Fibroblast of lung (primary cell): ENCODE results near the gene ALOXE3. TPM values are rescaled to one million over a fixed set of nuclear protein-coding genes. Genes with fewer than 3 reads are reported as not detected.

Source experiments
- DNase-seq, 2 donors: peaks; one replicate each; pipeline versions ENCODE4 v3.0.0 to v3.0.0-alpha.2; 2010; ENCODE audit warnings: low read depth in 2 of 2
- H2AFZ ChIP-seq: 2 replicates; pipeline ENCODE4 v1.5.1; 2012; ENCODE audit warnings: low read length, control low read depth, inconsistent platforms
- H3K27ac ChIP-seq: 2 replicates; pipeline ENCODE4 v1.5.1; 2011; ENCODE audit warnings: low read length, control low read depth; ENCODE audit not compliant: insufficient read depth
- H3K27me3 ChIP-seq: 2 replicates; pipeline ENCODE4 v1.5.1; 2011; ENCODE audit warnings: mild to moderate bottlenecking, low read length; ENCODE audit not compliant: control insufficient read depth, insufficient read depth
- H3K36me3 ChIP-seq: 2 replicates; pipeline ENCODE4 v1.5.1; 2011; ENCODE audit warnings: low read length; ENCODE audit not compliant: control insufficient read depth, insufficient read depth
- H3K4me1 ChIP-seq: 2 replicates; pipeline ENCODE4 v1.5.1; 2011; ENCODE audit warnings: low read length; ENCODE audit not compliant: control insufficient read depth, insufficient read depth; ENCODE audit errors: extremely low read depth
- H3K4me2 ChIP-seq: 2 replicates; pipeline ENCODE4 v1.5.1; 2011; ENCODE audit warnings: low read length, control low read depth; ENCODE audit not compliant: insufficient read depth; ENCODE audit errors: extremely low read depth
- H3K4me3 ChIP-seq, 4 experiments: fragments of 200-600 bp in 1 of 4; sonication (generic) in 1 of 4; replicated peaks in 1 of 4; 2 replicates each; pipeline ENCODE4 v1.5.1; 2011 to 2016; ENCODE audit warnings: low read length in 4 of 4, low read depth in 3 of 4, mild to moderate bottlenecking in 3 of 4, control low read depth in 2 of 4, inconsistent platforms in 1 of 4, mixed read lengths in 1 of 4; ENCODE audit not compliant: insufficient read depth in 1 of 4; ENCODE audit errors: control extremely low read depth in 1 of 4
- H3K79me2 ChIP-seq: 2 replicates; pipeline ENCODE4 v1.5.1; 2012; ENCODE audit warnings: mild to moderate bottlenecking, low read length, inconsistent platforms; ENCODE audit not compliant: control insufficient read depth, insufficient read depth
- H3K9ac ChIP-seq: 2 replicates; pipeline ENCODE4 v1.5.1; 2011; ENCODE audit warnings: mild to moderate bottlenecking, low read length, control low read depth; ENCODE audit not compliant: insufficient read depth
- H3K9me3 ChIP-seq: 2 replicates; pipeline ENCODE4 v1.5.1; 2012; ENCODE audit warnings: low read depth, low read length; ENCODE audit not compliant: control insufficient read depth, insufficient read depth
- H4K20me1 ChIP-seq: 2 replicates; pipeline ENCODE4 v1.5.1; 2011; ENCODE audit warnings: low read length; ENCODE audit not compliant: control insufficient read depth, insufficient read depth; ENCODE audit errors: extremely low read depth
- EZH2 ChIP-seq: IDR thresholded peaks from 2 replicates; pipeline ENCODE4 v1.5.1; 2012; ENCODE audit warnings: low read length, control low read depth, mild to moderate bottlenecking; ENCODE audit errors: missing control alignments
- polyA plus RNA-seq, 2 donors: library from polyadenylated mRNA; depleted of rRNA in 1 of 2; stranded (reverse) in 1 of 2; unstranded in 1 of 2; fragments of >200 nt; gene quantifications; 2 replicates each; pipeline ENCODE4 v1.2.1, GENCODE V29; 2011 to 2012; ENCODE audit warnings: missing spikeins in 1 of 2
- total RNA-seq: library from RNA; depleted of rRNA; stranded (reverse); fragments of >200 nt; gene quantifications from 2 replicates; pipeline ENCODE4 v1.2.1, GENCODE V29; 2014
- TF ChIP-seq, protein P1 (sequence below), 2 donors: IDR thresholded peaks in 1 of 2; conservative IDR thresholded peaks in 1 of 2; 1 replicate in 1 of 2; 2 replicates in 1 of 2; pipeline ENCODE4 v1.5.1; 2011 to 2012; ENCODE audit warnings: low read length in 2 of 2, control low read depth in 1 of 2, inconsistent platforms in 1 of 2, low read depth in 1 of 2, mild to moderate bottlenecking in 1 of 2

The ALOXE3 gene
- total and polyA plus RNA-seq, 2 donors (not counting 1 experiment from before 2014, with no cell fraction given), result 0.01 TPM; not detected in 1

DNA sequence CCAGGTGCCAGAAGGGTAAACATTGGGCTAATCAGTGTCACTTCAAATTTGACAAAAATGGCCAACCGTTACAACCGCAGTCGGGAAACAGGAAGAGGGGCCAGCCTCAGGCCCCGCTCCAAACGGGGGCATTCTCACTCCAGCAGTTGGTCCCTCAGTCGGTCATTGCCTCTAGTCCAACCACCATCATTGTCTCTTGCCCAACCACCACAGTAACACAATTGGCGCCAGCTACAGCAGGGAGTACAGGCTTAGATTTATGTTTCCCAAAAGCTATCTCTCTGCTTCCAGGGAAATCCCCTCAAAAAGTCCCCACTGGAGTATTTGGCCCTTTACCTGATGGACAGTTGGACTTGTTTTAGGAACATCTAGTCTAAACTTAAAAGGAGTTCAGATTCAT lies 59.2 kb downstream of the ALOXE3 start:
- no peaks in the 10 kb centered on the region for H3K36me3 ChIP-seq
- H2AFZ ChIP-seq, result no peak overlapping the region
- no peak overlapping the region for H3K9ac ChIP-seq
- H3K27ac ChIP-seq, result no peak overlapping the region
- no peak overlapping the region for H3K4me2 ChIP-seq
- H4K20me1 ChIP-seq, result no peaks in the 10 kb centered on the region
- H3K4me3 ChIP-seq, result no peak overlapping the region
- no peaks in the 10 kb centered on the region for H3K4me1 ChIP-seq
- no peaks in the 10 kb centered on the region for H3K9me3 ChIP-seq
- H3K79me2 ChIP-seq, result no peaks in the 10 kb centered on the region
- peaks cover 50% of the 10 kb centered on the region for H3K27me3 ChIP-seq
- TF ChIP-seq EZH2, result no peak
- TF ChIP-seq, protein P1, sequence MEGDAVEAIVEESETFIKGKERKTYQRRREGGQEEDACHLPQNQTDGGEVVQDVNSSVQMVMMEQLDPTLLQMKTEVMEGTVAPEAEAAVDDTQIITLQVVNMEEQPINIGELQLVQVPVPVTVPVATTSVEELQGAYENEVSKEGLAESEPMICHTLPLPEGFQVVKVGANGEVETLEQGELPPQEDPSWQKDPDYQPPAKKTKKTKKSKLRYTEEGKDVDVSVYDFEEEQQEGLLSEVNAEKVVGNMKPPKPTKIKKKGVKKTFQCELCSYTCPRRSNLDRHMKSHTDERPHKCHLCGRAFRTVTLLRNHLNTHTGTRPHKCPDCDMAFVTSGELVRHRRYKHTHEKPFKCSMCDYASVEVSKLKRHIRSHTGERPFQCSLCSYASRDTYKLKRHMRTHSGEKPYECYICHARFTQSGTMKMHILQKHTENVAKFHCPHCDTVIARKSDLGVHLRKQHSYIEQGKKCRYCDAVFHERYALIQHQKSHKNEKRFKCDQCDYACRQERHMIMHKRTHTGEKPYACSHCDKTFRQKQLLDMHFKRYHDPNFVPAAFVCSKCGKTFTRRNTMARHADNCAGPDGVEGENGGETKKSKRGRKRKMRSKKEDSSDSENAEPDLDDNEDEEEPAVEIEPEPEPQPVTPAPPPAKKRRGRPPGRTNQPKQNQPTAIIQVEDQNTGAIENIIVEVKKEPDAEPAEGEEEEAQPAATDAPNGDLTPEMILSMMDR (conservative IDR thresholded peaks at IDR 0.05 in 1 of 2, IDR thresholded peaks at IDR 0.05 in 1 of 2; ENCODE audit: low read depth in 1 of 2, low read length in 2 of 2), result peak in 1 of 2 donors; percentile 0
- DNase-seq, result no peak

DNA sequence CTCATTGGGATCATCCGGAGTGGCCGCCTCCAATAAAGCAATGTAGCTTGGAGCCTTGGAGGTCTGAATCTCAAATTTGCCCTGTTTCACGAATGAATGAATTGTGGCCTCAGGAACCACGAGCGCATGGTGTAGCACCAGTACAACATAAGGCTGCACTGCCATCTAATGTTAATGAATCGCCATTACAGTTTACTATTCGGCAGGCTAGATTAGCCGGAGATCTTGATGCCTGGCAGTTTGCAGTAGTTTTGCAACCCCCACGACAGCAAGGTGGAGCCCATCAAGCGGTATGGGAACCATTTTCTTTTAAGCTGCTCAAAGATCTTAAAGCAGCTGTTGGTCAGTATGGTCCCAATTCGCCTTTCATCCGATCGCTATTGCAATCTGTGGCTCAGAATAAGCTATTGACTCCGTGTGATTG lies 60.6 kb downstream of the ALOXE3 start:
- TF ChIP-seq, protein P1 (conservative IDR thresholded peaks at IDR 0.05 in 1 of 2, IDR thresholded peaks at IDR 0.05 in 1 of 2; ENCODE audit: low read depth in 1 of 2, low read length in 2 of 2), result peak; percentile 62 to 82
- no peak for TF ChIP-seq EZH2
- H3K9me3 ChIP-seq, result no peaks in the 10 kb centered on the region
- H3K4me1 ChIP-seq, result no peaks in the 10 kb centered on the region
- H3K4me2 ChIP-seq, result peak overlapping the region; percentile 57
- no peaks in the 10 kb centered on the region for H3K79me2 ChIP-seq
- H3K27me3 ChIP-seq, result peaks cover 40% of the 10 kb centered on the region
- H4K20me1 ChIP-seq, result no peaks in the 10 kb centered on the region
- DNase-seq, result peak; percentile 67 to 84
- H2AFZ ChIP-seq, result no peak overlapping the region
- H3K36me3 ChIP-seq, result no peaks in the 10 kb centered on the region
- no peak overlapping the region for H3K4me3 ChIP-seq
- no peak overlapping the region for H3K9ac ChIP-seq
- H3K27ac ChIP-seq, result no peak overlapping the region

DNA sequence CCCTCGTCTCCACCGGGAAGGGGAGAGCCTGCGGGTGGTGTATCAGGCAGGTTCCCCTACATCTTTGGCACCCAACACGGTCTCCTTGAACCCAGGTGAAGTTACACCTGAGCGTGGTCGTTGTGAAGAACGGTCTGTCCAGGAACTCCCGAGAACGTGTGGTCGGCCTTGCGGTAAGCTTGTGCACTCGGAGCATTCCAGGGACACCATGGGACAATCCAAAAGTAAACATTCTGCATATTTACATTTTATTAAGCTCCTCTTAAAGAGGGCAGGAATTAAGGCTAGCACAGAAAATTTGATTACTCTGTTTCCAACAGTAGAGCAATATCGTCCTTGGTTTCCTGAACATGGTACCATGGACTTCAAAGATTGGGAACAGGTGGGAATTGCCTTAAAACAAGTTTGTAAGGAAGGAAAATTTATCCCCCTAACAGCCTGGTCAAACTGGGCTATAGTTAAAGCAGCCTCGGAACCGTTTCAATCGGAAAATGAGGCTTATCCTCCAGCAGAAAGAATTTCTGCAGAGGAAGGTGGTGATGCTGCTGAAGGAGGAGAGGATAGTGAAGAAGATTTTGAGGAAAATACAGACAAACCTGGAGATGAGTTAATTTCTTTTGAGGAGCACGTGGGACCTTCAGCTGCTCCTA lies 61.2 kb downstream of the ALOXE3 start:
- no peaks in the 10 kb centered on the region for H3K36me3 ChIP-seq
- no peak overlapping the region for H3K27ac ChIP-seq
- no peak for TF ChIP-seq EZH2
- TF ChIP-seq, protein P1 (conservative IDR thresholded peaks at IDR 0.05 in 1 of 2, IDR thresholded peaks at IDR 0.05 in 1 of 2; ENCODE audit: low read depth in 1 of 2, low read length in 2 of 2), result no peak
- no peaks in the 10 kb centered on the region for H4K20me1 ChIP-seq
- H3K4me3 ChIP-seq, result no peak overlapping the region
- H3K9ac ChIP-seq, result no peak overlapping the region
- no peaks in the 10 kb centered on the region for H3K79me2 ChIP-seq
- no peak for DNase-seq
- no peaks in the 10 kb centered on the region for H3K9me3 ChIP-seq
- H2AFZ ChIP-seq, result no peak overlapping the region
- peaks cover 34% of the 10 kb centered on the region for H3K27me3 ChIP-seq
- no peaks in the 10 kb centered on the region for H3K4me1 ChIP-seq
- H3K4me2 ChIP-seq, result no peak overlapping the region
